Osteoblast (primary cell): ENCODE results near the gene ACOT9. TPM values are rescaled to one million over a fixed set of nuclear protein-coding genes. Genes with fewer than 3 reads are reported as not detected.

ENCODE experiments used
- DNase-seq: peaks from one replicate; pipeline ENCODE4 v3.0.0; 2011; ENCODE audit warnings: low spot score, mixed read lengths; ENCODE audit not compliant: insufficient read length; ENCODE audit errors: missing footprints
- H2AFZ ChIP-seq: 2 replicates; pipeline ENCODE4 v1.6.0; 2011; ENCODE audit warnings: mild to moderate bottlenecking, low read length
- H3K27ac ChIP-seq: 2 replicates; pipeline ENCODE4 v1.5.1; 2011; ENCODE audit warnings: mild to moderate bottlenecking, low read depth, low read length, moderate library complexity
- H3K27me3 ChIP-seq: 2 replicates; pipeline ENCODE4 v1.6.0; 2012; ENCODE audit warnings: mild to moderate bottlenecking, control low read depth, inconsistent platforms, low read length, moderate library complexity; ENCODE audit not compliant: insufficient read depth
- H3K36me3 ChIP-seq: 2 replicates; pipeline ENCODE4 v1.5.1; 2011; ENCODE audit warnings: mild to moderate bottlenecking, low read length, control low read depth, moderate library complexity; ENCODE audit not compliant: insufficient read depth
- H3K4me1 ChIP-seq: 2 replicates; pipeline ENCODE4 v1.5.1; 2011; ENCODE audit warnings: mild to moderate bottlenecking, low read length, control low read depth, moderate library complexity; ENCODE audit not compliant: insufficient read depth
- H3K4me2 ChIP-seq: 2 replicates; pipeline ENCODE4 v1.6.0; 2011; ENCODE audit warnings: mild to moderate bottlenecking, low read length; ENCODE audit not compliant: insufficient read depth
- H3K4me3 ChIP-seq: fragments of 200-600 bp; sonication (generic); 3 replicates; pipeline ENCODE4 v1.5.1; 2012; ENCODE audit warnings: mild to moderate bottlenecking, low read length, inconsistent platforms; ENCODE audit not compliant: insufficient read depth
- H3K79me2 ChIP-seq: 2 replicates; pipeline ENCODE4 v1.6.0; 2012; ENCODE audit warnings: mild to moderate bottlenecking, low read length, control low read depth, inconsistent platforms; ENCODE audit not compliant: insufficient read depth
- H3K9me3 ChIP-seq: 2 replicates; pipeline ENCODE4 v1.5.1; 2011; ENCODE audit warnings: low read depth, low read length, control low read depth
- H4K20me1 ChIP-seq: 2 replicates; pipeline ENCODE4 v1.6.0; 2012; ENCODE audit warnings: mild to moderate bottlenecking, low read length, control low read depth; ENCODE audit not compliant: insufficient read depth
- CTCF ChIP-seq: IDR thresholded peaks from 2 replicates; pipeline ENCODE4 v1.5.1; 2011; ENCODE audit warnings: mild to moderate bottlenecking, low read depth, low read length, moderate library complexity; ENCODE audit errors: extremely low read depth
- total RNA-seq: library from RNA; depleted of rRNA; stranded (reverse); fragments of >200 nt; gene quantifications from 2 replicates; pipeline ENCODE4 v1.2.3, GENCODE V29; 2012

ACOT9 gene
- total RNA-seq, 1 donor = 53.6 TPM

- H3K36me3 ChIP-seq = peaks cover 13% of the 10 kb centered on the region
- H2AFZ ChIP-seq = peak within 1 kb of the TSS; percentile 28
- no peaks in the 10 kb centered on the region for H3K27me3 ChIP-seq
- peak within 1 kb of the TSS; percentile 75 for H3K4me3 ChIP-seq
- H3K27ac ChIP-seq = peak within 1 kb of the TSS; percentile 87
- H3K79me2 ChIP-seq = peaks cover 8% of the 10 kb centered on the region
- peaks cover 3% of the 10 kb centered on the region for H3K4me1 ChIP-seq
- TF ChIP-seq CTCF = peak; percentile 71
- H3K9me3 ChIP-seq = no peaks in the 10 kb centered on the region
- peak within 1 kb of the TSS; percentile 77 for H3K4me2 ChIP-seq
- DNase-seq = peak; percentile 91
- H4K20me1 ChIP-seq = no peaks in the 10 kb centered on the region
Measured at GRCh38 chrX:23782863-23783588, 40.0 kb upstream of the ACOT9 start, which contains the start of gene SAT1. Gene SAT1 (plus strand): TSS chrX:23783173. CDS start chrX:23783352, 179 bp downstream.

DNA sequence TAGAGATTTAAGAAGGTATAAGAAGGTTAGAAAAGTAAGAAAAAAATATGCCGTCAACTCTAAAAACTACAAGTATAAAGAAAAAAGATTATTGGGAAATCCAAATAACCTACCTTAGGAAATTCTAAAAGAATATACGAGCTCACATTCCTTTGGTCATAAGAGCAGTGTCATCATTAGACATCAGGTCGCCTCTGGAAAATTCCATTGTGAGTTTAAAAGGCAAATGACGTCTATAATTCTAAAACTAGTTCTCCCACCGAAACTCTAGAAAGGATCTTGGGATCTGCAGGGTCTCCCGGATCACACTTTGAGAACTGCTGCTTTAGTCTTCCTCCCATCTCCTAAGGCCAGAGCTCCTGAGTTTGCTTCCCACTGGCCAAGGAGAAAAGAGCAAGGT is 39.4 kb upstream of the ACOT9 start:
- Histone ChIP-seq H3K27ac (peak overlapping the region; percentile 82), H3K4me3 (peak overlapping the region; percentile 52)
- no peak for DNase-seq

GRCh38 chrX:23779025-23779424 is 35.9 kb upstream of the ACOT9 start:
- Histone ChIP-seq H3K27ac (peak overlapping the region; percentile 32), H3K27me3 (no peaks in the 10 kb centered on the region), H3K9me3 (no peaks in the 10 kb centered on the region), H2AFZ (no peak overlapping the region), H3K79me2 (peaks cover 5% of the 10 kb centered on the region), H3K4me2 (no peak overlapping the region), H3K4me3 (no peak overlapping the region), H3K4me1 (peaks cover 3% of the 10 kb centered on the region), H4K20me1 (no peaks in the 10 kb centered on the region), H3K36me3 (no peaks in the 10 kb centered on the region)
- no peak for DNase-seq
- TF ChIP-seq CTCF = peak; percentile 37

More for the DNA sequence above, 39.4 kb upstream of the ACOT9 start:
- Histone ChIP-seq H3K36me3 (peaks cover 13% of the 10 kb centered on the region), H3K4me1 (peaks cover 3% of the 10 kb centered on the region), H4K20me1 (no peaks in the 10 kb centered on the region), H3K9me3 (no peaks in the 10 kb centered on the region), H3K79me2 (peaks cover 8% of the 10 kb centered on the region), H3K27me3 (no peaks in the 10 kb centered on the region), H3K4me2 (peak overlapping the region; percentile 75), H2AFZ (peak overlapping the region; percentile 28)
- no peak for TF ChIP-seq CTCF

DNA sequence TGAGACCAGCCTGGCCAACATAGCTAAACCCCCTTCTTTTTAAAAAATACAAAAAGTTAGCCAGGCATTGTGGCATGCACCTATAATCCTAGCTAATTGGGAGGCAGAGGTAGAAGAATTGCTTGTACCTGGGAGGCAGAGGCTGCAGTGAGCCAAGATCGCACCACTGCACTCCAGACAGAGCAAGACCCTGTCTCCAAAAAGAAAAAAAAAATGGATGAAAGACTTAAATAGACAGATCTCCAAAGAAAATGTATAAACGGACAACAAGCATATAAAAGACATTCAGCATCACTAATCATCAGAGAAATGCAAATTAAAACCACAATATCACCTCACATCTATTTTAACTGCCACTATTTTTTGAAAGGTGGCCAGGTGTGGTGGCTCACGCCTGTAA is 33.3 kb upstream of the ACOT9 start:
- H2AFZ ChIP-seq = no peak overlapping the region
- H3K4me1 ChIP-seq = no peaks in the 10 kb centered on the region
- H3K36me3 ChIP-seq = no peaks in the 10 kb centered on the region
- no peak overlapping the region for H3K27ac ChIP-seq
- H3K4me3 ChIP-seq = no peak overlapping the region
- no peak overlapping the region for H3K4me2 ChIP-seq
- no peak for TF ChIP-seq CTCF
- no peaks in the 10 kb centered on the region for H3K27me3 ChIP-seq
- no peaks in the 10 kb centered on the region for H4K20me1 ChIP-seq
- no peak for DNase-seq
- H3K9me3 ChIP-seq = no peaks in the 10 kb centered on the region
- H3K79me2 ChIP-seq = no peaks in the 10 kb centered on the region
